ENCODE measurements around the gene HMX3. TPM values are rescaled to one million over a fixed set of nuclear protein-coding genes. Genes with fewer than 3 reads are reported as not detected.
A peak's percentile ranks its signal among the peaks of the same experiment; 100 is the strongest.

The HMX3 gene
- total and polyA plus RNA-seq, 4 donors: 0.20 to 0.59 (median 0.27) TPM; not detected in 1

DNA sequence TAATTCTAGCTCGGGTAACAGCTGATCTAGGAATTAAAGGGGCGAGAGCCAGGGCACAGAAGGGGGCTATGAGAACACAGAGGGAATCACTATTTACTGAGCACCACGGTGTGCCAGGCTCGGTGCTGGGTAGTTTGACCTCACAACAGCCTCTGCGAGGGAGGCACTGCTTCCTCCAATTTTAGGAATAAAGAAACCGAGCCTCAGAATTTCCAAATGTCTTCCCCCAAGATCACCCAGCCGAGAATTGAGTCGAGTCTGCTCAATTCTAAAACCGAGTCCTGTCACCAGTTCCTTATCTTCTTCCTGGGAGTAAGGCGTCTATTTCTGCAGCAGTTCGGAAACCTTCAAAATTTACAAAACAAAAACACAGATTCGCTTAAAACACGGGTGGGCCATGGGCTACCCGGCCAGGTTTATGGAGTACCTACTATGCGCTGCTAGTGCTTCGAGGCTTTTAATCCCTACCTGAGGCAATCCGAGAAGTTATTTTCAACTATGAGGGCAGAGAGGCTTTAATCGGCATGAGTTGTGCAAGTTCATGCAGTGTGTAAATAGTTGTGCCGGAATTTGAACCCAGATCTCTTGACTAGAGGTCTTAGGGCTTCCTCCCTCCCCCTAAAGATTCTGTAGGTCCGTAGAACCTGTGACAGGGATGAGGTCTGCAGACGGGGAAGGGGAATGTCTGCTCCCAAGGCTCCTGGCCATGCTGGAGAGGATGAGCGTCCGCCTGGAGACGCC is 11.3 kb downstream of the HMX3 start:
- DNase-seq (ENCODE audit: low read depth in 4 of 6, low spot score in 6 of 6): peak in 2 of 6 donors; percentile 24 to 25

DNA sequence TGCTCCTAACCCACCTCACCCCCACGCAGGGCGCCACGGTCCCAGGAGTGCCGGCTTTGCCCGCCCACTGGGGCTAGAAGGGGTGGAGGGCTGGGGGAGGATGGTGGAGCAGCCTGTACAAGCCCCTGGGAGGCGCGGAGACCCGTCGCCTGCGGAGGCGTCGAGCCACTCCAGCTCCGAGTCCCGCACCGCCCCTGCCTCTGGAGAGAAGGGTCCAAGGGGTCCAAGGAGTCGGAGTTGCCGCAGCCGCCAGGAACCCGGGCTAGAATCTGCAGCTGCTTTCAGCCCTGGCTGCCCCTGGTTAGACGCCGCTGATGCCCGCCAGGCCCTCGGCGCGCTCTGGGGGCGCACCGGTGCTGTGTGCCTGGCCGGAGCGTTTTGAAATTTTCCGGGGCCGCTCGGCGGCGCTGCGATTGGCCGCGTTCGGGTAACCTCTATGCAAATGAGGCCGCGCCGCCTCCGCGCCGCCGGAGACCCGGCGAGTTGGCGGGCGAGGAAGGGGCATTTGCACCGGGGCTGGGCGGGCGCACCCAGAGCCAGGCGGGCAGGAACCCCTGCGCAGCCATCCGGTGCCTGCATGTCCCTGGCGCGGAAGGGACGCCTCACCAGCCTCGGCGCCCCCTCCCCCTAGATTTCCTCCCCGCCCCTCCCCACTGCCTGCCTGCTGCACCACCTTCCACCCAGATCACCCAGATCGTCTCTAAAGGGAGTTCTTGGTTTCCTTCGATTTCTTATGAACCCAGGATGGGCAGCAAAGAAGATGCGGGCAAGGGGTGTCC is 12.1 kb downstream of the HMX3 start, which contains the start of gene HMX2:
HMX2 (plus strand) TSS at position 502 of the 779 bp plus-strand sequence; CDS start at position 745, 243 bp downstream.
- peaks cover 45% of the 10 kb centered on the region for H3K4me1 ChIP-seq (ENCODE audit: control insufficient read depth, insufficient read depth, low read length)
- H3K27ac ChIP-seq (ENCODE audit: low read depth, low read length): no peak within 1 kb of the TSS
- no peak within 1 kb of the TSS for H3K4me3 ChIP-seq (ENCODE audit: low read depth, low read length)
- H3K9me3 ChIP-seq (ENCODE audit: control insufficient read depth, insufficient read depth, low read length): no peaks in the 10 kb centered on the region
- peaks cover 100% of the 10 kb centered on the region for H3K27me3 ChIP-seq (ENCODE audit: control insufficient read depth, insufficient read depth, low read length)
- under 1% methylated on average over 59 of the region's 64 CpGs for WGBS (ENCODE audit: insufficient coverage)
- H3K36me3 ChIP-seq (ENCODE audit: control insufficient read depth, insufficient read depth, low read length): no peaks in the 10 kb centered on the region
- DNase-seq (ENCODE audit: low read depth in 4 of 6, low spot score in 6 of 6): peak in 2 of 6 donors; percentile 15 to 19

More for the DNA sequence above, 11.3 kb downstream of the HMX3 start:
- no peaks in the 10 kb centered on the region for H3K9me3 ChIP-seq (ENCODE audit: control insufficient read depth, insufficient read depth, low read length)
- no peak overlapping the region for H3K4me3 ChIP-seq (ENCODE audit: low read depth, low read length)
- 5% methylated on average over 15 of the region's 24 CpGs for WGBS (ENCODE audit: insufficient coverage)
- H3K4me1 ChIP-seq (ENCODE audit: control insufficient read depth, insufficient read depth, low read length): peaks cover 52% of the 10 kb centered on the region
- no peaks in the 10 kb centered on the region for H3K36me3 ChIP-seq (ENCODE audit: control insufficient read depth, insufficient read depth, low read length)
- peaks cover 100% of the 10 kb centered on the region for H3K27me3 ChIP-seq (ENCODE audit: control insufficient read depth, insufficient read depth, low read length)
- H3K27ac ChIP-seq (ENCODE audit: low read depth, low read length): no peak overlapping the region

DNA sequence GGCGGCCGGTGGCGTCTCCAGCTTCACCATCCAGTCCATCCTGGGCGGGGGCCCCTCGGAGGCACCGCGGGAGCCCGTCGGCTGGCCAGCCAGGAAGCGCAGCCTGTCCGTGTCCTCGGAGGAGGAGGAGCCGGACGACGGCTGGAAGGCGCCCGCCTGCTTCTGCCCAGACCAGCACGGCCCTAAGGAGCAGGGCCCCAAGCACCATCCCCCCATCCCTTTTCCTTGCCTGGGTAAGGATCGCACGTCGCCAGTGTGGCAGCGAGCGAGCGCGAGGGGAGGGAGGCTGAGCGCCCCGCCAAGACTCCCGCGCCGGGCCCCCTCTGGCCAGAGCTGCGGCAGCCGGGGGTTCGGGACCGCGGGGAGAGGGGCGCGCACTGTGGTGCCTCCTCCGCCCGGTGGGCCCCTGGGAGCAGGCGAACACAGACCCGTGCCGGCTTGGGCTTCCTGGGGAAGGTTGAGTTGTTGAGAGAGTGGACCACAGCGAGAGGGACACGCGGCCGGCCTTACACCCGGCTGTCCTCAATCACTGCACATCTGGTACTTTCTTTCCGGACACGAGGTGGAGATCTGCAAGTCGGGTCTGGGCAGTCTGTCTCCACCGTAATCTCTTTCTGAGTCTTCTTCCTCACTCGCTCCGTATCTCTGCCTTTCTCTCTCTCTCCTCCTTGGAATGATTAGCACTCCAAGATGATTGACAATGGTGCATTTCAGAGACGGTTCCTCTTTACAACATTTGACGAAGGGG is 12.8 kb downstream of the HMX3 start:
- peaks cover 41% of the 10 kb centered on the region for H3K4me1 ChIP-seq (ENCODE audit: control insufficient read depth, insufficient read depth, low read length)
- peak in 2 of 6 donors; percentile 17 to 18 for DNase-seq (ENCODE audit: low read depth in 4 of 6, low spot score in 6 of 6)
- H3K9me3 ChIP-seq (ENCODE audit: control insufficient read depth, insufficient read depth, low read length): no peaks in the 10 kb centered on the region
- no peak overlapping the region for H3K27ac ChIP-seq (ENCODE audit: low read depth, low read length)
- H3K4me3 ChIP-seq (ENCODE audit: low read depth, low read length): no peak overlapping the region
- no peaks in the 10 kb centered on the region for H3K36me3 ChIP-seq (ENCODE audit: control insufficient read depth, insufficient read depth, low read length)
- H3K27me3 ChIP-seq (ENCODE audit: control insufficient read depth, insufficient read depth, low read length): peaks cover 97% of the 10 kb centered on the region
- WGBS (ENCODE audit: insufficient coverage): under 1% methylated on average over 52 of the region's 55 CpGs

DNA sequence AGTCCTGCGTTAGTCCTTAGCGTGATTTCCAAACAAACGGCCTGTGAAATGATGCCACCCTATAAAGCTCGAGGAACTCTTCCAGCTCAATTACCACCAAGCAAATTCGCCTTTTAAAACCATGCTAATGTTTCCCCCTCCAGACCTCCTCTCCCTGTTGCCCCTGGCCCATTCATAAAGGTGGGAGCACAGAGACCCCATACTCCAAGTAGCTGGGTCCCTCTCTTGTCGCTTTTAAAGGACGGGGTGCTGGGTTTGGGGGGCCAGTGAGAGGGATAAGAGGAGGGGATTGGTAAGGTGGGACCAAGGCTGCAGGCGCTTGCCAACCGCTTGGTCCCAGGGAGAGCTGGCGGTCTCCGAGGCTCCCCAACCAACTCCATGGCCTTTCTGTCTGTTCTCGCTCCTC is 13.4 kb downstream of the HMX3 start:
- DNase-seq (ENCODE audit: low read depth in 4 of 6, low spot score in 6 of 6): no peak
- peaks cover 92% of the 10 kb centered on the region for H3K27me3 ChIP-seq (ENCODE audit: control insufficient read depth, insufficient read depth, low read length)
- H3K27ac ChIP-seq (ENCODE audit: low read depth, low read length): no peak overlapping the region
- no peaks in the 10 kb centered on the region for H3K36me3 ChIP-seq (ENCODE audit: control insufficient read depth, insufficient read depth, low read length)
- H3K4me3 ChIP-seq (ENCODE audit: low read depth, low read length): no peak overlapping the region
- 0% methylated on average over 12 of the region's 12 CpGs for WGBS (ENCODE audit: insufficient coverage)
- no peaks in the 10 kb centered on the region for H3K9me3 ChIP-seq (ENCODE audit: control insufficient read depth, insufficient read depth, low read length)
- peaks cover 44% of the 10 kb centered on the region for H3K4me1 ChIP-seq (ENCODE audit: control insufficient read depth, insufficient read depth, low read length)

DNA sequence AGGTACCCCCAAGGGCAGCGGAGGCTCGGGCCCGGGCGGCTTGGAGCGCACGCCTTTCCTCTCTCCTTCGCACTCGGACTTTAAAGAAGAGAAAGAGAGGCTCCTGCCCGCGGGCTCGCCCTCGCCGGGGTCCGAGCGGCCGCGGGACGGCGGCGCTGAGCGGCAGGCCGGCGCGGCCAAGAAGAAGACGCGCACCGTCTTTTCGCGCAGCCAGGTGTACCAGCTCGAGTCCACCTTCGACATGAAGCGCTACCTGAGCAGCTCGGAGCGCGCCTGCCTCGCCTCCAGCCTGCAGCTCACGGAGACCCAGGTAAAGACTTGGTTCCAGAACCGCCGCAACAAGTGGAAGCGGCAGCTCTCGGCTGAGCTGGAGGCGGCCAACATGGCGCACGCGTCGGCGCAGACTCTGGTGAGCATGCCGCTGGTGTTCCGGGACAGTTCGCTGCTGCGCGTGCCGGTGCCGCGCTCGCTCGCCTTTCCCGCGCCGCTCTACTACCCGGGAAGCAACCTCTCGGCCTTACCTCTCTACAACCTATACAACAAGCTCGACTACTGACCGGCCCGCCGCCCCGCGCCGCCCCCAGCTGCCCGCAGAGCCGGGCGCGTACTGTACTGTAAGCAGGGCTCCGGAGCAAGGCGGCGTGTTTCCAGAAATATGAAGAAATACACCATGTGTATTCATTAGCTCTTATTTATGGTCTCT is 13.9 kb downstream of the HMX3 start:
- Histone ChIP-seq H3K4me1 (ENCODE audit: control insufficient read depth, insufficient read depth, low read length) (peaks cover 44% of the 10 kb centered on the region), H3K27ac (ENCODE audit: low read depth, low read length) (no peak overlapping the region), H3K9me3 (ENCODE audit: control insufficient read depth, insufficient read depth, low read length) (no peaks in the 10 kb centered on the region), H3K4me3 (ENCODE audit: low read depth, low read length) (no peak overlapping the region), H3K36me3 (ENCODE audit: control insufficient read depth, insufficient read depth, low read length) (no peaks in the 10 kb centered on the region), H3K27me3 (ENCODE audit: control insufficient read depth, insufficient read depth, low read length) (peaks cover 86% of the 10 kb centered on the region)
- peak in 2 of 6 donors; percentile 62 to 64 for DNase-seq (ENCODE audit: low read depth in 4 of 6, low spot score in 6 of 6)
- under 1% methylated on average over 68 of the region's 76 CpGs for WGBS (ENCODE audit: insufficient coverage)

DNA sequence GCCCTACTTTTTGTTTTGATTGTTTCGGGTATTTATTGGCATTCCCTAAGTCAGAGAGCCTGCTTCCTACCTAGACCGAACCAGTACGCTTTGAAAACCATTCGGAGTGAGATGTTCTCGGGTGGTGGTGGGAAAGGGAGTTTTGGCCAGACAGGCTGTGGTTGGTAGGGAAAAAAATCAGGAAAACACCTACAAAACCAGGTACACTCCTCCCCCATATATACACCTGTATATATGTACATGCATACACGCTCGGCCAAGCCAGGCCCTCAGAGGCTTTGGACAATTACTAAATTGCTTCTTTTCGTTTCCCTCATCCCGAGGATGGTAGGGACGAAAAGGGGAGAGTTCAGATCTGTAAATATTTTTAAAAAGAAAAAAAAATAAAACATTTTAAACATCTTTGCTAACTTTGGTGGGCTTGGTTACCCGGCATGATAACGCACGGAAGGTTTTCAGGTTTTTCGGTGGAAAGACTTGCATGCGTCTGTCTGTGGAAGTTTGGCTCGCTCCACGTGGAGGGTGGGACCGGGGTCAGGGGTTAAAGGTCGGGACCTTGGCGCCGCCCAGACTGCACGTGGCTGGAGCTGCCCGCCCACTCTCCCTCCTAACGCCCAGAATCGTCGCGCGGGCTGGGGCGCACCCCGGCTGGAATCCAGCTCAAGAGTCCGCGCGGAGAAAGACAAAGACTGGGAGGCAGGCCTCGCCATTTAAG is 14.7 kb downstream of the HMX3 start:
- WGBS (ENCODE audit: insufficient coverage): 3% methylated on average over 24 of the region's 34 CpGs
- DNase-seq (ENCODE audit: low read depth in 4 of 6, low spot score in 6 of 6): peak in 2 of 6 donors; percentile 43 to 52
- H3K9me3 ChIP-seq (ENCODE audit: control insufficient read depth, insufficient read depth, low read length): no peaks in the 10 kb centered on the region
- H3K27ac ChIP-seq (ENCODE audit: low read depth, low read length): no peak overlapping the region
- no peaks in the 10 kb centered on the region for H3K36me3 ChIP-seq (ENCODE audit: control insufficient read depth, insufficient read depth, low read length)
- peaks cover 79% of the 10 kb centered on the region for H3K27me3 ChIP-seq (ENCODE audit: control insufficient read depth, insufficient read depth, low read length)
- no peak overlapping the region for H3K4me3 ChIP-seq (ENCODE audit: low read depth, low read length)
- H3K4me1 ChIP-seq (ENCODE audit: control insufficient read depth, insufficient read depth, low read length): peaks cover 42% of the 10 kb centered on the region

DNA sequence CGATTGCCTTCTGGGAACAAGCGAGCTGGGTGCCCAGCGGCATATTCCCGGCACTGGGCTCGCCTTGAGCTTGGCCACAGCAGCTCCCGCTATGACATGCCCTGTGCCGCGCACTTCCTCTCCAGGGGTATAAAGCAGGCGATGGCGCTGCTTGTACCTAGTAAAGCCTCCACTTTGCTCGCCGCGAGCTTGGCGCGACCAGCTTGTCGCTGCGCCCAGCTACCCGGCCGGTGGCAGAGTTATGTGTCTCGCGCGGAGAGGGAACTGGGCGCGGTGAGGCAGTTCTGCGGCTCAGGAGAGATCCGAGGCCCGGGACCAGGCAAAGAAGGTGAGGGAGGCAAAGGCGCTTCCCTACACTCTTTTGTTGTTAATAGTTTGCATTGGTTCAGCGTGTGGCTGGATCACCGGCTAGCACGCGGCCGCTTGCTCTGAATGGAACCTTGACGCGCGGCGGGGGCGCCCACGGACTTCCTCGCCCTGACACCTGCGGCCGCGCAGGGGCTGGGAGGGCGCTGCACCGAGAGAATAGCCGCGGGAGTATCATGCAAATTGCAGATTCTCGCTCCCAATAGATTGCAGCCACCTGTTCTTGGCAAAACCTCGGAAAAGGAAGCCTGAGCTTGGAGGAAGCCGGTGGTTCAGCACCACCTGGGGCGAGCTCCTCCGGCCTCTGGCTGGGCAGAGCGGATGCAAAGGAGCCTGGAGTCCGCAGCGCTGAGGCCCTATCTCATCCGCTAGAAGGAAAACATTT is 15.4 kb downstream of the HMX3 start:
- Histone ChIP-seq H3K27me3 (ENCODE audit: control insufficient read depth, insufficient read depth, low read length) (peaks cover 72% of the 10 kb centered on the region), H3K4me1 (ENCODE audit: control insufficient read depth, insufficient read depth, low read length) (peaks cover 42% of the 10 kb centered on the region), H3K36me3 (ENCODE audit: control insufficient read depth, insufficient read depth, low read length) (peaks cover under 1% of the 10 kb centered on the region), H3K4me3 (ENCODE audit: low read depth, low read length) (no peak overlapping the region), H3K9me3 (ENCODE audit: control insufficient read depth, insufficient read depth, low read length) (no peaks in the 10 kb centered on the region), H3K27ac (ENCODE audit: low read depth, low read length) (no peak overlapping the region)
- under 1% methylated on average over 52 of the region's 56 CpGs for WGBS (ENCODE audit: insufficient coverage)
- peak in 2 of 6 donors; percentile 42 to 55 for DNase-seq (ENCODE audit: low read depth in 4 of 6, low spot score in 6 of 6)

DNA sequence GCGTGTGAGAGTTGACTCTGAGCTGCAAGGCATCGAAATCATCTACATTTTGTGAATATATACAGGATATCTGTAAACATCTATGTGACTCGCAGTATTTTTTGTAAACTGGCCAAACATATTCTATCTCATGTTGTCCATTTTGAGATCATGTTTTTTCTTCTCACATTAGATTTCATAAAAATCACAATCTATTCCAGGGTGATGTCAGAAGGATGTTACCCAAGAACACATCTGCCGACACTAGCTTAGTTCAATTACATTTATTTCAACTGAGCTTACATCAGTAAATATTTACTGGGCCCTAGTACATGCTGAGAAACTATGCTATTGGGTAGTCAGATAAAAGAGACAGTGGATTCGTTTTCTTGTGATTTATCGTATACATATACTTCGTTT is 16.0 kb downstream of the HMX3 start:
- Histone ChIP-seq H3K27ac (ENCODE audit: low read depth, low read length) (no peak overlapping the region), H3K4me3 (ENCODE audit: low read depth, low read length) (no peak overlapping the region), H3K27me3 (ENCODE audit: control insufficient read depth, insufficient read depth, low read length) (peaks cover 66% of the 10 kb centered on the region), H3K4me1 (ENCODE audit: control insufficient read depth, insufficient read depth, low read length) (peaks cover 42% of the 10 kb centered on the region), H3K9me3 (ENCODE audit: control insufficient read depth, insufficient read depth, low read length) (no peaks in the 10 kb centered on the region), H3K36me3 (ENCODE audit: control insufficient read depth, insufficient read depth, low read length) (peaks cover 5% of the 10 kb centered on the region)
- no CpG with 5 or more reads among the region's 7 CpGs for WGBS (ENCODE audit: insufficient coverage)
- peak in 2 of 6 donors; percentile 33 to 58 for DNase-seq (ENCODE audit: low read depth in 4 of 6, low spot score in 6 of 6)
